PC-9 (cell line): ENCODE data around the gene MBD5. TPM values are rescaled to one million over a fixed set of nuclear protein-coding genes. Genes with fewer than 3 reads are reported as not detected.

Experiments used
- BruUV-seq: library from RNA; stranded (reverse); fragments of 400-500 nt; replicated peaks from 2 replicates; lab custom pipeline; 2021; lab: Mats Ljungman, UMichigan
- CTCF ChIA-PET: fragments of 300-600 bp; sonication (Branson Sonifier 250); formaldehyde crosslinking; loops from one replicate; lab custom pipeline; 2022; ENCODE audit warnings: antibody characterized with exemption; lab: Charles Lee
- POLR2A ChIA-PET: fragments of 300-600 bp; sonication (Branson Sonifier 250); formaldehyde crosslinking; loops from one replicate; lab custom pipeline; 2022; ENCODE audit warnings: antibody characterized with exemption; ENCODE audit not compliant: unreplicated experiment; lab: Charles Lee
- DNase-seq, 2 experiments: peaks; one replicate each; pipeline versions ENCODE4 v3.0.0 to v3.0.0-alpha.2; 2015 to 2022; ENCODE audit warnings: mixed read lengths in 1 of 2
- H2AFZ ChIP-seq: fragments of 200-600 bp; sonication (generic); 2 replicates; pipeline ENCODE4 v1.8.1; 2017; ENCODE audit warnings: antibody characterized with exemption
- H3F3A ChIP-seq: fragments of 200-600 bp; sonication (generic); 2 replicates; pipeline ENCODE4 v1.8.1; 2017; ENCODE audit warnings: antibody characterized with exemption, mild to moderate bottlenecking, low read depth; ENCODE audit not compliant: insufficient read depth
- H3K27ac ChIP-seq: fragments of 200-600 bp; sonication (generic); 2 replicates; pipeline ENCODE4 v1.6.1; 2016; ENCODE audit warnings: mixed run types
- H3K27me3 ChIP-seq: fragments of 200-600 bp; sonication (generic); 2 replicates; pipeline ENCODE4 v1.6.1; 2016; ENCODE audit warnings: low read depth, mixed run types; ENCODE audit not compliant: insufficient read depth
- H3K36me3 ChIP-seq: fragments of 200-600 bp; sonication (generic); 2 replicates; pipeline ENCODE4 v1.6.1; 2016; ENCODE audit warnings: low read depth, mixed run types
- H3K4me1 ChIP-seq: fragments of 200-600 bp; sonication (generic); replicated peaks from 2 replicates; pipeline ENCODE4 v1.6.1; 2016; ENCODE audit warnings: mixed run types; ENCODE audit not compliant: insufficient read depth
- H3K4me2 ChIP-seq: fragments of 200-600 bp; sonication (generic); 2 replicates; pipeline ENCODE4 v1.6.1; 2017; ENCODE audit warnings: mixed run types
- H3K4me3 ChIP-seq: fragments of 200-600 bp; sonication (generic); 2 replicates; pipeline ENCODE4 v1.6.1; 2016; ENCODE audit warnings: mixed run types
- H3K79me2 ChIP-seq: fragments of 200-600 bp; sonication (generic); 2 replicates; pipeline ENCODE4 v1.6.1; 2017; ENCODE audit warnings: low read depth, mixed run types
- H3K9me2 ChIP-seq: fragments of 200-600 bp; sonication (generic); 2 replicates; pipeline ENCODE4 v1.8.1; 2017; ENCODE audit warnings: mild to moderate bottlenecking; ENCODE audit not compliant: insufficient read depth
- H3K9me3 ChIP-seq: fragments of 200-600 bp; sonication (generic); 2 replicates; pipeline ENCODE4 v1.8.1; 2016; ENCODE audit warnings: low read depth; ENCODE audit not compliant: insufficient read depth
- H4K20me1 ChIP-seq: fragments of 200-600 bp; sonication (generic); 2 replicates; pipeline ENCODE4 v1.8.1; 2017; ENCODE audit not compliant: insufficient read depth
- CTCF ChIP-seq: fragments of 200-600 bp; sonication (generic); conservative IDR thresholded peaks from 2 replicates; pipeline ENCODE4 v1.6.1; 2017; ENCODE audit warnings: mixed run types, antibody characterized with exemption, mild to moderate bottlenecking, moderate library complexity
- EZH2 ChIP-seq: fragments of 200-600 bp; sonication (generic); IDR thresholded peaks from 2 replicates; pipeline ENCODE4 v1.8.0; 2017; ENCODE audit warnings: antibody characterized with exemption, low read depth
- intact Hi-C: fragments of 100-400 bp; cut with micrococcal nuclease; formaldehyde crosslinking; loops from one replicate; pipeline ENCODE4 v1.10.0; 2022; ENCODE audit not compliant: unreplicated experiment
- total RNA-seq: library from RNA; stranded (reverse); gene quantifications from 2 replicates; pipeline ENCODE4 v1.2.3, GENCODE V29; 2021

Gene MBD5
- total RNA-seq, 1 experiment from 2014 or later = 46.5 TPM

GRCh38 chr2:148519013-148519412 is 498.1 kb downstream of the MBD5 start:
- Histone ChIP-seq H3K4me2 (no peak overlapping the region), H3K27ac (no peak overlapping the region), H3K27me3 (no peaks in the 10 kb centered on the region), H2AFZ (no peak overlapping the region), H3K4me3 (no peak overlapping the region), H3K9me3 (no peaks in the 10 kb centered on the region), H3K4me1 (no peaks in the 10 kb centered on the region), H4K20me1 (no peaks in the 10 kb centered on the region), H3K36me3 (no peaks in the 10 kb centered on the region), H3K79me2 (no peaks in the 10 kb centered on the region), H3F3A (no peaks in the 10 kb centered on the region), H3K9me2 (no peaks in the 10 kb centered on the region)
- ChIA-PET CTCF (no interaction called here), POLR2A (no interaction called here)
- DNase-seq = no peak
- no peak for TF ChIP-seq EZH2
- TF ChIP-seq CTCF = no peak
- intact Hi-C loops = no loop called here
- no TSS peak for BruUV-seq

- H3K9me2 ChIP-seq = no peaks in the 10 kb centered on the region
- intact Hi-C loops = no loop called here
- no peaks in the 10 kb centered on the region for H3K79me2 ChIP-seq
- H3K4me1 ChIP-seq = no peaks in the 10 kb centered on the region
- H2AFZ ChIP-seq = no peak overlapping the region
- no TSS peak for BruUV-seq
- POLR2A ChIA-PET = interaction anchor here (0.6 kb wide), 1 partner anchor 123 kb away, joined by 7 read pairs; no protein-coding TSS in a partner anchor
- no peak overlapping the region for H3K27ac ChIP-seq
- H3K27me3 ChIP-seq = no peaks in the 10 kb centered on the region
- H3K36me3 ChIP-seq = no peaks in the 10 kb centered on the region
- H3F3A ChIP-seq = no peaks in the 10 kb centered on the region
- no peaks in the 10 kb centered on the region for H3K9me3 ChIP-seq
- TF ChIP-seq EZH2 = no peak
- no peak for TF ChIP-seq CTCF
- CTCF ChIA-PET = no interaction called here
- H3K4me2 ChIP-seq = no peak overlapping the region
- H3K4me3 ChIP-seq = no peak overlapping the region
- no peaks in the 10 kb centered on the region for H4K20me1 ChIP-seq
- DNase-seq = no peak
Measured at GRCh38 chr2:148521181-148521580, 500.3 kb downstream of the MBD5 start.

- Histone ChIP-seq H3K27ac (no peak overlapping the region), H3K27me3 (no peaks in the 10 kb centered on the region), H3K4me2 (no peak overlapping the region), H3K4me1 (no peaks in the 10 kb centered on the region), H2AFZ (no peak overlapping the region), H3K4me3 (no peak overlapping the region), H3F3A (no peaks in the 10 kb centered on the region), H3K79me2 (no peaks in the 10 kb centered on the region), H3K9me2 (no peaks in the 10 kb centered on the region), H4K20me1 (no peaks in the 10 kb centered on the region), H3K9me3 (no peaks in the 10 kb centered on the region), H3K36me3 (no peaks in the 10 kb centered on the region)
- DNase-seq = no peak
- ChIA-PET POLR2A (no interaction called here), CTCF (no interaction called here)
- intact Hi-C loops = no loop called here
- no TSS peak for BruUV-seq
- TF ChIP-seq CTCF (no peak), EZH2 (no peak)
Measured at GRCh38 chr2:148523315-148523714, 502.4 kb downstream of the MBD5 start.
